ENCODE results near the gene ANO8.

The ANO8 gene

GRCh38 chr19:17329366-17330261 lies 5.0 kb downstream of the ANO8 start:
- no peak for DNase-seq

DNA sequence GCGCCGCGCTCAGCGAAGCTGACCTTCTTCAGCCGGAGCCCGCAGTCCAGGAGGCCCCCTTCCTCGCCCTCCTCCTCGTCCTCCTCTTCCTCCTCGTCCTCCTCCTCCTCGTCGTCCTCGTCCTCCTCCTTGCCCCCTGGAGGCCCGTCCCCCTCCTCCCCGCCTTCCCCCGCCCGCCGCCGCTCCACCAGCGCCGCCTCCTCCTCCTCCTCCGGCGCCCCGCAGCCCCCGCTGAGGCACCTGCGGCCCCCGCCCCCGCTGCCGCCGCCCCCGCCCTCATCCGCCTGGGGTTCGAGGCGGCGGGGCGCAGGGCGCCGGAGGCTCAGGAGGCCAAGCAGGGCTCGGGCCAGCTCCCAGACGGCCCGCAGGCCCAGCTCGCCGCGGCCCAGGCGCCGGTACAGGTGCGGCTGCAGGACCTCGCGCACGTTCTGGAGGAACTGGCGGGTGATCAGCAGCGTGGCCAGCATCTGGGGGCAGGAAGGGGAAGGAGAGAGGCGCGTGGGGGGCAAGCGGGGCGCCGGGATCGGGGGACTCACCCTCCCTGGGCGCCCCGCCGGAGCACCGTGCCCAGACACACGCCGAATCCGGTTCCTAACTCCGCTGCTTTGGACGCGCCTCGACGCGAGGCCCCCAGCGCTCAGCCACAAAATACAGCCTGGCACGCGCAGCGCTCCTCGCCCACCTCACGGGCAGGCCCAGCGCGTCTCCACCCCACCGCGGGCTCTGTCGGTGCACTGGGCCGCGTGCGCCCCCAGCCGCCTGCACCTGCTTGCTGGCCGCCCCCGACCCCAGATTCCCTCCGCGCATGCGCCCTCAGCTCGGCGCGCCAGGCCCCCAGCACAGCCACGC lies 5.9 kb downstream of the ANO8 start:
- DNase-seq = no peak

GRCh38 chr19:17327654-17328516 lies 6.8 kb downstream of the ANO8 start:
- DNase-seq = no peak

DNA sequence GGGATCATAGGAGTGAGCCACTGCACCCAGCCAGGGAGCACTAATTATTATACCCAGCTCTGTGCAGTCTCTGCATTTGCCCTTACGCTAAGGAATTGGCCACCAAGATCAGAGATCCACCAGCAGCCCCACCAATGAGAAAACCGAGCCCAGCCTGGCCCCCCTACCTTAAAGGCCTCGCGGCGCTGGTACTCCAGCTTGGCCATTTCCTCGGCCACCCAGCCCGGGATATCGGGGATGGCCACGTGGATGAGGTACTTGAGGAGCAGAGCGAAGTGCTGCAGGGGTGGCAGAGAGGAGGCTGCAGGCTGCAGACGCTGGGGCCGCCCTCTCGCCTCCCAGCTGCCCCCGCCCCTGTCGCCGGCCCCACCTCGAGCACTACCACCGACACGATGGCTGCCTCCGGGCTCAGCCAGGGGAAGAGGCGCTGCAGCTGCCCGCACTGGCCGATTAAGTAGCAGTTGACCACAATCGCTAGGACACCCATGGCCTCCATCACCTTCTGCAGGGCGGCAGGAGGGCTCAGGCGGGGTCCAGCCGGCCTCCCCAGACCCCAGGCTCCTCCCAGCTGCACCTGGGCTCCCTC lies 7.5 kb downstream of the ANO8 start:
- DNase-seq = no peak

DNA sequence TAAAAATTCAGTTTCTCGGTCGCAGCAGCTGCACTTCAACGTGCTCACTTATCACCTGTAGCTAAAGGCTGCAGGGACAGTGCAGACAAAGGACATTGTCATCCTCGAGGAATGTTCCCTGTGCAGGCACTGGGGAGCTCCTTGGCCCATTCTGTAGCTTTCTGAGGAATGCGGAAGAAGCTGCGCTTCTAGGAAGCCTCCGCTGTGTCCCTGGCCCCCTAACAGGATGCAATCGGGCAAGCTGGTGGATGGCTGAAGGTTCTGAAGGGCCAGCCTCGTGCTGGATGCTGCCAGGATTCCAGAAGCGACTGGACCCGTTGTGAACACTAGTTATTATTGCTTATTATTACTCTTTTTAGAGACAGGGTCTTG lies 8.1 kb downstream of the ANO8 start:
- DNase-seq = no peak

- DNase-seq = peak in 48 of 56 donors; percentile 17 to 84 (median 50)
These were observed 8.6 kb downstream of the ANO8 start for GRCh38 chr19:17325881-17326594.

DNA sequence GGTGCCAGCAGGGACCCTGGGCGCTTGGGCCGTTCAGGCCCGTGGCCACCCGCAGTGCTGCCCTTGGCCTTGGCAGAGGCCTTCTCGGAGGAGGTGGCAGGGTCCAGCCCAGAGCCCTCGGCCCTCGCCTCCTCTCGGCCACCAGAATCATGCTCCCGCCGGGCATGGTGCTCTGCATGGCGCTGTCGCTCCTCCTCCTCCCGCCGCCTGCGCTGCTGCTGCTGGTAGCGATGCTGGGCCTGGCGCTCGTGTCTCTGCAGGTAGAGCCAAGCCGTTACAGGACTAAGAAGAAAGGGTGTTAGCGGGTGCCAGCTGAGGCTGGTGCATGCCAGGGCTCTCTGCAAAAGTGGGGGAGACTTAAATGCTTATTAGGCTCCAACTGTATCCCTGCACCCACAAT lies 9.5 kb downstream of the ANO8 start:
- peak in 4 of 56 donors; percentile 10 to 31 (median 26) for DNase-seq

DNA sequence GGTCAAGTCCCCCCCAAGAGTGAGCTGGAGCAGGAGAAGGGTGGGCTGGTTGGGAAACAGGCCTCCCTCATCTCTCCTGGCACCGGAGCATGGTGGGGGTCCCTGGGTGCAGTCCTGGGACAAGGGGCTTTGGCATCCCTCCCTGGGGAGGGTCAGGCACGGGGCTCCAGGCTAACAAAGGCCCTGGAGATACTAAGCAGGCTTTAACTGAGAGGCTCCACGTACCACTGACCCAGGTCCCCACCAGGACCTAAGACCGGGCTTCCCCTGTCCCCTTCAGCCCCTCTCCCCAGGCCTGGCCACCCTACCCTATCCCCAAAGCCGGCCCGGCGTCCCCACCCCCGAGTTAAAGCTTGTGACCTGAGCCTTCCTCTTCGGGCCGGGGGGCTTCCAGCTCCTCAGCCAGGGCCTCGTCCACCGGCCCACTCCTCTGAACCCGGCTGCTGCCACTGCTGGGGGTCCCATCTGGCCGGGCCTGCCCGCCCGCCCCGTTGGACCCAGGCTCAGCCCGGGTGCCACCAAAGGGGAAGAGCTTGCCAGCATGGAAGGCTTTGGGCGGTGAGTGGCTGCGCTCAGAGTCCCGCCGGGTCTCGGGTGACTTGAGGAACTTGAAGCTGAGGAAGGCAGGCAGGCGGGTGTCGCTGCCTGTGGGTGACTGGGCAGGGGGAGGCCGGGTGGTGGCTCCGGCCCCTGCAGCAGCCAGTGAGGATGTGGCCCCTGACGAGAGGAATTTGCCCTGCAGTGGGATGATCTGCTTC lies 10.1 kb downstream of the ANO8 start:
- no peak for DNase-seq

- DNase-seq = peak in 1 of 56 donors; percentile 32
These were observed 10.7 kb downstream of the ANO8 start for GRCh38 chr19:17323964-17324332.

DNA sequence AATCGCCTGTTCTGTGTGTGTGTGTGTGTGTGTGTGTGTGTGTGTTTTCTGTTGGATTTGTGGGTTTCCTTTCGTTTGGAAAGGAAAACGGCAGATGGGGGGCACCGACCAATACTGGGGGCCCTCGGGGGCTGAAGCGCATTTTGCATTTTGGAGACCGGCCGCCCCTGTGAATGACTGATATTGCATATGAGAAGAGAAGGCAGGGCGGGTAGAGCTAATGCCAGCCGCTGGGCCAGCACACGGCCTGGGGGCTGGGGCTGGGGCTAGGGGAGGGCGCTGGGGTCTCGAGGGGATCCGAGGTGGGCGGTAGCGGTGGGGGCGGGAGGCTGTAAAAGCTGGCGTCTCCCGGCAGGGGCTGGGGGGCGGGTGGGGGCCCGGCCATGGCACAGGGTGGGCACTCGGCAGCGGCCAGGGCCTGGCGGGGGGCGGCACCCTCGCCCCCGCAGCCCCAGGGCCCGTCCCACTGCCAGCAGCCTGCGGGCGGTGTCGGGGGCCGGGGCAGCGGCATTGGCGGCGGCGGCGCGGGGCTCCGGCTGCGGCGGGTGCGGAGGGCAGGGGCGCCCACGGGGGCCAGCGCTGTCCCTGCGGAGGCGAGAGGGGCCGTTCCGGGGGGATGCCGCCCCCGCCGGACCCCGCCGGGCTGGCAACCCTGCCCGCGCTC lies 11.2 kb downstream of the ANO8 start:
- DNase-seq = no peak

DNA sequence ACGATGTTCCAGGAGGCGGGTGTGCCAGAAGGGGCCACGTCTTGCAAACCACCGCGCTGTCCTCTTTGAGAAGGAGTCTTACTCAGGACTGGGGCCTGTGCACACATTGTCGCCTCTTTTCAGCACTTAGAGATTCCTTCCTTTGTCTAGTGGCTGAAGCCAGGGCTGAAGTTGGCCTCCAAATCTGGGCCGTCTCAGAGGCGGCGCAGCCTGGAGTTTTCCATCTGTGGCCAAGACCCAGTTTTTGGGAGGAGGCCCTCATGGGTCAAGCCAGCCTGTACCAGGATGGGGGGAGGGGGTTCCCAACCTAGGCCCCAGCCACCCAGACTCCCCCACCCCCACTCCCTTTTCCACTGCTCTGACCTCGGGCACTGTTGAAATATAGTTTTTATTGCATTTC lies 11.8 kb downstream of the ANO8 start:
- DNase-seq = peak in 34 of 56 donors; percentile 6 to 74 (median 34)

DNA sequence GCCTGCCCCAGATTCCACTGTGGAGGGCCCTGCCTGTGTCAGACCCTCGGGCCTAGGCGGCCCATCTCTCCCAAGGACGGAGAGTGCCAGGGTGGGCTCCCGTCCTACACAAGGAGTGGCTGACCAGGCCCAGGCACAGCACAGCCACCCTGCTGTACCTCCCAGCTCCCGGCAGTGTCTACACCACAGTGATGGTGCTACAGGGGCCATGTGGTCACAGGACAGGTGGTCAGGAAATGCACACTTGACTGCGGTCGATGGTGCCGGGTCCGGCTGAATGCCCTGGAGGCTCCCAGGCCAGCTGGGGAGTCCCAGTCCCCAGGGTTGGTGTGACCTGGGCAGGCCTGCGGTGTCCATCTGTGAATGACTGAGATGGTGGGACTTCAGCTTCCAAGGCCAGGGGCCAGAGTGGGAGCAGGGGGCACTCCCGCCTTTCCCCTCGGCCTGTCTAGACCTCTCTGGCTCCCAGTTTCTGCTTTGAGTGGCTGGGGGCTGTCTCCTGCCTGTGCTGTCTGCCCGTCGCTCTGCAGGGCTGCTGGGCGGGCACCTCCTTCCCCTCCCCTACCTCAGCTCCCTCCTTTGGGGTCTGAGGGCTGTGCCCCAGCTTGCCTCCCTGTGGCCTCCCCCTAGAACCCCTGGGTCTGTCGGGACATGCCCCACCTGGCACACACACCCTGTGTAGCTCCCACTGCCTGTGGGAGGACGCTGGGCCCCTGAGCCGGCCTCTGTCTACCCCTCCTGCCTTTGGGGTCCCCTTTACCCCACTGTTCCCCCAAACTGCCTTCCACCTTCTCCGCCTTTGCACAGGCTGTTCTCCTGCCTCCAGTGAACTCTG lies 12.8 kb downstream of the ANO8 start:
- DNase-seq = no peak

- no peak for DNase-seq
These were observed 14.2 kb downstream of the ANO8 start for GRCh38 chr19:17320435-17320834.

DNA sequence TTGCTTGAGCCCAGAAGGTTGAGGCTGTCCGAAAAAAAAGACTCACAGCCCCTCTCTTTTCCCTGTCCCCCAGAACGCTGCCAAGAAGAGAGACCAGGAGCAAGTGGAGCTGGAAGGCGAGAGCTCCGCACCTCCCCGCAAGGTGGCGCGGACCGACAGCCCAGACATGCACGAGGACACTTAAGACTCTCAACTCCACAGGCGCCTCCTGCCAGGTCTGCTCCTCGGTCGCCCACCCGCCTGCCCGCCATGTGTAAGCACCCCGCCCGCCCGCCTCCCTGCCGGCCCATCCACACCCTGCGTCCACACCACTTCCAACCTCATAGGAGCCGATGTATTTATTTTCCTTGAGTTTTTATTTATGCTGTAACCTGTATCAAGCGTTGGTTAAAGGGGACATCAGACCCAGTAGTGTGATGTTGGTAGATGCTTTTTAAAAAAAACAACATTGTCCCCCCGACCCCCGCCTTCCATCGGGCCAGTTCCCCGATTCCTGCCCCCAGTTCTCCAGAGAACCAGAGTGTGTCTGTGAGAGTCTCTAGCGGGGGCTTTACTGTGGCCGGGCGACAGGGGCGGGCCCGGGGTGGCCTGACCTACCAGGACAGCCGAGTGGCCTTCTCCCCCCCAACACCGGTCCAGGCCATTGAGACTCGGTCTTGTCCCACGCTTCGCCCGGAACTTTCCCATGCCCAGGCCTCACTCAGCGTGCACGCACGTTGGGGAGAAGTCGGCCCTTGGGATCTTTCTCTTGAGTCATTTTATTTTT lies 15.0 kb downstream of the ANO8 start:
- no peak for DNase-seq

GRCh38 chr19:17318966-17319365 lies 15.7 kb downstream of the ANO8 start:
- no peak for DNase-seq

DNA sequence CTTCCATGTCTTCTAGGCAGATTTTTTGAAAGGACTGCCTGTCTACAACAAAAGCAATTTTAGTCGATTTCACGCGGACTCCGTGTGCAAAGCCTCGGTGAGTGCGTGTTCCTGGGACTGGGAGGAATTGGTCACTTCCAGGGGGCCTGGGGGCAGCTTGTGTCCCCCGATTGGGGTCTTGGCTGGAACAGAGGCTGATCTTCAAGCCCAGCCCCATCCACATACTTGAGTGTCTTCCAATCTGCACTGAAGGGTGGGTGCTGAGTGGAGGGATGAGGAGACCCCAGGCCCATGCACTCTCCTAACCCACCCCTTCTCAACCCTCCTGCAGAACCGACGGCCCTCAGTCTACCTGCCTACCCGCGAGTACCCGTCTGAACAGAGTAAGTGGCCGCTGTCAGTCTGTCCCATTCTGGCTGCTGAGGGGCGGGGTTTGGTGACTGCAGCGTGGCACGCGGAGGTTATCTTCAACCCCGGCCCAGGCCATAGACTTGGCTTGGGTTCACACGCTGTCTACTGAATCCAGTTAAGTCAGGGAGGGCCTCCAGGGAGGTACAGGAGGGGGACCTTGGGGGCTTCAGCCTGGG lies 20.6 kb downstream of the ANO8 start:
- DNase-seq = no peak

Data from amygdala (tissue), 56 donors.